COR-L47 (cell line): ENCODE results near the gene SCN2A.

ENCODE experiments used
- DNase-seq: peaks from one replicate; lab custom pipeline; 2025; lab: John Stamatoyannopoulos, UW

SCN2A gene

GRCh38 chr2:165239230-165239629 lies at the start of gene SCN2A:
SCN2A (plus strand) TSS chr2:165239414; CDS start chr2:165295824, 56,410 bp downstream.
- peak; percentile 48 for DNase-seq

- DNase-seq: peak; percentile 45
Observed at GRCh38 chr2:165191096-165191728, 48.0 kb upstream of the SCN2A start.

DNA sequence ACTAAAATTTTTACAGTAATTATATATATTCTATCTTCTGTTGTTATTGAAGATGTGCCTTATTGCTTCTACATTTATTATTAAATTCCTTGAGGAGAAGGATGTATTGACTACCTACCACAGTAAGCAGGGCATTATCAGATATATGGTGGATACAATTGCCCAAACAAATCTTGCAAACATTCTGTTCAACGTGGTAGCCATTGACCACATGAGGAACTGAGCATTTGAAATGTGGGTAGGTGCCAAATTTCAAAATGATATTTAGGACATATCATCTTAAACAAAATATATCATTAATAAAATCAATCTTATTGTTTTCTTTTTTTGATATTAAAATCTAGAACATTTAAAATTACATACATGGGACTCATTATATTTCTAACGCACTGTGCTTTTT lies 46.5 kb upstream of the SCN2A start:
- no peak for DNase-seq

DNA sequence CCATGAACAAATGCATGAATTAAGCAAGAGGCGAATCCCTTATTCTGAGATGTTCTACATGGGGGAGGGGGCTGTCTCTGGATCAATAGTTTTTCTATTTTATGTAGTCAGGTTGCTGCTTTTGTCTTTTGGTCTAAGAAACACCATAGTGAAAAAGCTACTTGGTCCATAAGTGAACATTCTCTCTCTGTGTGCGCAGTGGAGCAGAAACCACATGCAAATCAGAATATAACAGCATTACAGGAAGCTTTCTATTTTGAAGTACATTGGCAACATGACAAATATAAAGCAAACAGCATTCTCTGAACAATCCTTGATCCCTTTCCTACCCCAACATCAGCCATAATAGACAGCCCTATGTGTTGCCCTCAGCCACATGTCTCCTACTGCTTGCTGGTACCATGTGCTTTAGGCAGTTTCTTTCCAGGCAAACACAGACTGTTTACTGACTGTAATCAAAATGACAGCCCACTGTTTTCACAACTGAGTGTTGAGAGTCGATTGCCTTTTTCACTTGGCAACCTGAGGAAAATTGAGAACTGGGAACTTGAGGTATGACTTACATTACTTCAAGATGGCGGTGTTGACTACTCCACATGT lies 45.9 kb upstream of the SCN2A start:
- DNase-seq: peak; percentile 69

DNA sequence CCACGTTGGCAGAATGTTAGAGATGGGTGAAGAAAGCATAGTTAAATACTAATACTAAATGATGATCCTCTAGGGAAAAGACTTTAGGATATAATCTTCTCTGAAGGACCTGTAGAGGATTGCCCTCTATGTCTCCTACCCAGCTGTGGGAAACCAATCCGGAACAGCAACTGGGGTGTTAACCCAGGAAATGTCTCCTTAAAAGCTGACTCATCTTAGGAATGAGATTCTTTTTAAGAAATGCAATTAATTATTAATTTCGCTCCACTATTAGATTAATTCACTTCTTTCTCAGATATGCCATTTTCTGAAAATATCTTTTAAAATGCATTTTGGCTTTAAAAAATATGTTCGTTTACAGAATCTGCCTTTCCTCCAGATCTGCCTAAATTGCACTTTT lies 42.8 kb upstream of the SCN2A start:
- DNase-seq: no peak

- DNase-seq: peak; percentile 60
Observed at GRCh38 chr2:165197346-165197745, 41.9 kb upstream of the SCN2A start.

DNA sequence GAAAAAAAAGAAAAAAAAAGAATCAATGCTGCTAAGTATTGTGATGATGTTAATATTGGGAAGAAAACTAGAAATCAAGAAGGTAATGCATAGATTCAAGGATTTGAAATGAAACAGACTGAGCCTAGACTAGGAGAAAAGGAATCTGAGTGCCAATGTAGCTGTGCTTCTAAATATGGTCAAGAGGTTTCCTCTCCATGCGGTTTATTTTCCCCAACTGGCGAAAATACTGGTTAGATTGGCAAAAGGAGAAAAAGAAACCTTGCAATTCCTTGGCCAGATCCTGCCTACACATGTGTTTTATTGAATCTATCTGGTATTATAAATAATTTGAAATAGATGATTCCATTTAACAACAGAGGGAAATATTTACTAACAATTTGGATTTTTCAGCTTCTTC lies 41.0 kb upstream of the SCN2A start:
- no peak for DNase-seq

- peak; percentile 31 for DNase-seq
Observed at GRCh38 chr2:165202239-165202638, 37.0 kb upstream of the SCN2A start.

GRCh38 chr2:165203689-165204559 lies 35.3 kb upstream of the SCN2A start, which contains the start of gene SCN3A:
SCN3A (minus strand) TSS chr2:165204050; CDS start chr2:165176394, 27,656 bp downstream.
- peak; percentile 75 for DNase-seq

DNA sequence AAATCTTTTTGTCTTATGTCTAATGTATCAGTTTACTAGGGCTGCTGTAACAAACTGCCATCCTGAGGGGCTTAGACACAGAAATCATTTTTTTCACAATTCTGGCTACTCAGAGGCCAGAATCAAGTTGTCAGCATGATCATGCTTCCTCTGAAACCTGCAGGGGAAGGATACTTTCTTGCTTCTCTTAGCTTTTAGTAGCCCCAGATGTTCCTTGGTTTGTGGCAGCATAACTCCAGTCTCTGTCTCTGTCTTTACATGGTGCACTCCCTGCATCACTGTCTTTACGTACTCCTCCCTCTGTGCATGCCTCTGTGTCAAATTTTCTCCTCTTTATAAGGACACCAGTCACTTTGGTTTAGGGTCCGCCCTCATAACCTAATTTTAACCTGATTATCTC lies 33.3 kb upstream of the SCN2A start:
- no peak for DNase-seq

DNA sequence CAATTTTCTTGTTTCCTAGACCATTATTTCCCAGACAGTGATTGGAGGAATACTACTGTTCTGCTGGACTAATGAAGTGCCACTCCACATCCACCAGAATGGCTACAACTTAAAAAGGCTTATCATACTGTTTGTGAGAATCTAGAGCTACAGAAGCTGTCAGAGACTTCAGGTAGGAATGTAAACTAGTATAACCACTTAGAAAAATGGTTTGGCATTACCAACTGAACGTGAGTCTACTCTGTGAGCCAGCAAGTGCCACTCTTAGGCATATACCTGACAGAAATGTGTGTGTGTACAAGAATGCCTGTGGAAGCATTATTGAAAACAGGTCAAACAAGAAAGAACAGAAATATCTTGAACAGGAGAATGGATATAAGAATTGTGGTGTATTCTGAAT lies 31.1 kb upstream of the SCN2A start:
- DNase-seq: no peak

DNA sequence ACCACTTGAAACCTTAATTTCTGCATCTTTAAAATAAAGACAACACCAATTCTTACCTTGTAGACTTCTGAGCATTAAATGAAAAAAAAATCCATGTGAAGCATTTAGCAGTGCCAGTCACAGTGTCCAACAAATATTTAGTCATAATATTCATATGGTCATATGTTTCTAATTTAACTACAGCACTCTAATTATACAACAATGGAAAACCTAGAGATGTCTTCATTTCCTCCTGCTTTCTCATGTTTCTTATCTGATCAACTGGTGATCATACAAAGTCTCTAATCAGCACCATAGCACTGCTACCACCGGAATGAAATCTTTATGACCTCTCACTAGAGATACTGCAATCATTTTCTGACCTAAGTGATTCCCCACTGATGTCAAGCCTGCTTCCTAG lies 25.1 kb upstream of the SCN2A start:
- DNase-seq: no peak

GRCh38 chr2:165219481-165219880 lies 19.7 kb upstream of the SCN2A start:
- no peak for DNase-seq

DNA sequence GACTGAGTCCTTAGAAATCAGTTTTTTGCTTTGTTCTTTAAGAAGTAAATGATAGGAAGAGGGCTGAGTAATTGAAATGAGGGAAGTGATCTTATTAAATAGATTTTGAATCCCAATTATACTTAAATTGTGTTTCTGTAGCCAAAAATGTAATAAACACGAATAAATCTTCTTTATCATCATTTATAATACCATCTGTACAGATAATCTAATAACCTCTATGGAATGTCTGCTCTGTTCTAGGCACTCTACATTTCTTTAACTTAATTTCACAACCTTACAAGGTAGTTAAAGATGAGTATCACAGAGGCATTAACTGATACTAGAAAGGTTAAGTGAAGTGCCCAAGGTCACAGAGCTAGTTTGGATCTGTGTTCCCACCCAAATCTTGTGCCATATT lies 14.3 kb upstream of the SCN2A start:
- DNase-seq: no peak

DNA sequence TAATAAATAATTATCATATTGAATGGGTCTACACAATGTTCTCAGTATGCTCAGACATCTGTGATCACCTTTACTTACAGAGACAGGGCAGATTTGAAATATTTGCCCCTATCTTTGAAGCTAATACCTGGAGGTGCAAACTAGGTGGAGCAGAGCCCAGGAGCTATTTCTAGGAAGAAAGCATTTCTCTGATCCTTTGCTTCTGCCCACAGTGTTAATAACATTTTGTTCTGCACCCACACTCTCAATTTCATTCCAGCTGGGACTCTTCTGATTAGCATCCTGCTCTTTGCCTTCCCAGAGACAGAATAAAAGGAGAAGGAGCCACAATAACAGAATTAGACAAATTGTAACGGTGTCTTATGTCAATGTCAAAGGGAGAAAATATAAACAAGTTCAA lies 11.6 kb upstream of the SCN2A start:
- DNase-seq: no peak

DNA sequence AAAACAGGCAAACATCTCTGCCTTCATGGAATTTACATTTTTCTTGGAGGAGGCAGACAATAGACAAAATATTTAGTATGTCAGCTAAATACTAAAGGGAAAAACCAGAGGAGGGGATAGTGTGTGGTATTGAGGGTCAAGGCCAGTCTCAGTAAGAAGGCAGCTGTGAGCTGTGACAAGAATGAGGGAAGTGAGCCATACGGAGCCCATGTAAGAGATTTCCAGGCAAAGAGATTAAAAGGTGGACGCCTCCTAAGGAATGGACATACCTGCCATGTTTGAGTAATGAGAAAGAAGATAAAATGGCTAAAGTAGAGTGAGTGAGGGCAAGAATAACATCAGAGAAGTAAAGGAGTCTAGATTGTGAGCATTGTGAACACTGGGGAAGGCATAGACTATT lies 2.2 kb upstream of the SCN2A start:
- no peak for DNase-seq

- DNase-seq: no peak
Observed at GRCh38 chr2:165238295-165238694, 919 bp upstream of the SCN2A start.

DNA sequence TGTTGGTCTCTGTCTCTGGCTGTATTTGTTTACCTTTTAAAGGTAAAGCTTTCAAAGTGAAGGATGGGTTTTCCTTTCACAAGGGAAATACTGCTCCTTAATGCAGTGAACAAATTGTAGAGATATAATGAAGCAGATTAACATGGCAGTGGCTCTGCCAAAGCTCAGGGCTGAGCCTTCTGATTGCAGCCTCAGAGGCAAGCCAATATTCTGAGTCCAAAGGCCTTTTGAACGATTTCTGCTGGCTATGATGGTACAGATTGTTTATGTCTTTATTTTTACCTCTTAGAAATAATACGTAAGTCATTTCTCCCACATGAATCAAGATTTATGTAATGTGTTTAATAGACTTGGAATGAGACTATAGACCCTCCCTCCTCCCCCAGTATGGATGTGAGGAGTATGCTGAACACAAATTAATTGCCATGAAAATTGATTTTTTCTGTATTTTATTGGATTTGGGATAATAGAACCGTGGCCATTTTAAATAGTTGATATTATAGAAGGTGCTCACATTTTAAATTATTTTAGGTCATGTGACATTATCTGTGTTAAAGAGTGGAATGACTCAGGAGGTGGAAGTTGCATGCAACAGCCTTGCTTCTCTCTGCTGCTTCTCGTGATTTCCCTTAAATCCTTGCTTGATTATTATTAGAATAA lies 772 bp downstream of the SCN2A start:
- DNase-seq: no peak

DNA sequence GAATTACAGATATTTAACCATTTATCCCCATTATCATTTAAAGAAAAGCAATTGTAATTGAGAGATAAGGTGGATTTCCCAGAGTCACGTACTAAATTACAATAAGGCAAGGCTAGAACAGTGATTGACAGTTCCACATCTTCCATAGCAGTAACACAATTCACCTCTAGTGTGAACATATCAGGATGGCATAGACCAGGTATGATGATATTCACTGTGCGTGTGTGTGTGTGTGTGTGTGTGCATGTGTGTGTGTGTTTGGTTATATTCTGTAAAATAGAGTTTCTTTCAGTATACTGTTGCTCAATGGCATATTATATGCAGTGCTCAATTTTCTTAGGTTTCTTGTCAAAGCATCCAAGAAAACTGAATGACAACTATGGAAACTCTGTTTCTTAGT lies 1.7 kb downstream of the SCN2A start:
- peak; percentile 2 for DNase-seq

DNA sequence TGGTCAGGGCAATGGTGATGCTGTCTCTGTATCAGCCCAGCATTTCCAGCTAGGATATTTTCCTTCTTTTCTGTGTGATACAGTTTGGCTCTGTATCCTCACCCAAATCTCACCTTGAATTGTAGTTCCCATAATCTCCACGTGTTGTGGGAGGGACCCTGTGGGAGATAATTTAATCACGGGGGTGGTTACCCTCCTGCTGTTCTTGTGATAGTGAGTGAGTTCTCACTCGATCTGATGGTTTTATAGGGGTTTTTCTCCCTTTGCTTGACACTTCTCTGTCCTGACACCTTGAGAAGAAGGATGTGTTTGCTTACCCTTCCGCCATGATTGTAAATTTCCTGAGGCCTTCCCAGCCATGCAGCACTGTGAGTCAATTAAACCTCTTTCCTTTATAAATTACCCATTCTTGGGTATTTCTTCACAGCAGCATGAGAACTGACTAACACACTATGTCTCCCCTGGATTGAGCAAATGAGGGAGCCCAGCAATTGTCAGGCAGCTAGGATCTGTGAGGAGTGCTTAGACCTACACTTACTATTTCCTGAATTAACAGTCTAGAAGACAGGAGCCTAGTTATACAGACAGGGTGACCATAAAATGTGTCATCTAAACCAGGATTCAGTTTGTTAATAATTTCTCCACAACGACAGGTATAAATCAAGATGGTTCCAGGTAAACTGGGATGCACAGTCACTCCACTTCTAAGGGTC lies 6.0 kb downstream of the SCN2A start:
- no peak for DNase-seq

DNA sequence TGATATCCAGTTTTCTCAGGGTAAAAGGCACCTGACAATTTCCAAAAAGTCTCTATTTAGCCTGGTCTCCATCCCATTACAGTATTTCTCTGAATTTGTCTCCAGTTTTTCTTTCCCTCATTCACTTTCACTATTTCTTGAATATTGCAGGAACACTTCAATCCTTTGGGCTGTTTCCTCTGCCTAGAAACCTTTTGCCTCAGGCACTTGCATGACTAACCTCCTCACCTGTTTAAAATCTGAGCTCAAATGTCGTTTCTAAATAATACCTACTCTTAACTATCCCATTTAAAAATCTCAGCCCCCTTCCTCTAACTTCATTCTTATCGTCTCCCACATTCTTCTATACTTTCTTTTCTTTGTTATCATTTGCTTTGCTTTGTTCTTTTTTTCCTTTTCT lies 9.0 kb downstream of the SCN2A start:
- DNase-seq: no peak

- DNase-seq: peak; percentile 79
Observed at GRCh38 chr2:165251366-165251765, 12.2 kb downstream of the SCN2A start.
